ENCODE results near the gene TWF1. TPM values are rescaled to one million over a fixed set of nuclear protein-coding genes. Genes with fewer than 3 reads are reported as not detected.

The TWF1 gene
- total RNA-seq, 1 experiment from 2014 or later = 85.9 TPM

DNA sequence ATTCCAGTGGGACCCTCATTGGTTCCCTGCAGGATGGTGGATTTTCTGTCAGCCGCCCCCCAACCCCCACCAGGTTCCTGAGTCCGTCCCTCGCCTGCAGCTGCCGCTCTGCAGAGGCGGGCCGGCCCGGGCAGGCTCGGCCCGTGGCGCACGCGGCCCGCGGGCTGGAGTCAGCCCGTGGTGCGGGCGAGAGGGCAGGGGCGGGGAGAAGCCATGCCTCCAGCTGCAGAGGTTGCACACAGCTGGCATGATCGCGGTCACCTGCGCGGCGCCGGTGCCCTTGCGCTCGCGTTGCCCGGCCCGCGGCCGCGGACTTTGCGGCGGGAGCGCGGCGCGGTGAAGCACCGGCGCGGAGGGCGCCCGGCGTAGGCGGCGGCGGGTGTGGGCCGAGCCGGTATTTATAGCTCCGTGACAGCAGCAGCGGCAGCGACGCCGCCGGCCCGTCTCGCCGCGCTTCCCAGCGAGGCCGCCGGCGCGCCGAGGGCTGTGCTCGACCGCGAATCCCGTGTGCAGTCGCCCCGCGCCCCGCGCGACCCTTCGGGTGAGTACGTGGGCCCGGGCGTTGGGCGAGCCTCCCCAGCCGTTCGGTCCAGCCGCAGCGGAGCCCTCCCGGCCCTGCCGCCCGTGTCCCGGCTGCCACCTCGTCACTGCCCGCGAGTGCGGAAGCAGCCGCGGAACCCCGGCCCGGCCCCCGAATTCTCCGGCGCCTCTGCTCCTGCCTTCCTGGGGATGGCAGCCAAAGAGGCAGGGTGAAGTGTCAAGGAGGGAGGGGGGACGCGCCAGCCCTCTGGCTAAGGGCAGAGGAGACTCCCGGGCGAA lies 29.7 kb upstream of the TWF1 start, which contains the start of gene TMEM117:
Gene TMEM117 (plus strand): TSS at position 426 of the 819 bp plus-strand sequence.
- H4K20me1 ChIP-seq (ENCODE audit: insufficient read depth) = no peaks in the 10 kb centered on the region
- 0 out of 2 replicates have a peak, but pooled peaks cover 6% of the 10 kb centered on the region for H3K4me1 ChIP-seq (replicated peaks; ENCODE audit: insufficient read depth)
- peak within 1 kb of the TSS; percentile 80 for H3K4me3 ChIP-seq
- peak within 1 kb of the TSS; percentile 83 for H3K4me2 ChIP-seq
- ChIA-PET POLR2A (ENCODE audit: unreplicated experiment) (interaction anchor here (0.5 to 0.7 kb wide), 2 partner anchors 30 to 33 kb away, joined by 3 to 4 read pairs; no protein-coding TSS in a partner anchor), CTCF (interaction anchor here (0.6 to 0.7 kb wide), 3 partner anchors 49 to 1816 kb away, joined by 3 to 4 read pairs (median 4); no protein-coding TSS in a partner anchor)
- H3K27me3 ChIP-seq (ENCODE audit: insufficient read depth, low read depth) = no peaks in the 10 kb centered on the region
- no peaks in the 10 kb centered on the region for H3K9me3 ChIP-seq (ENCODE audit: insufficient read depth, low read depth)
- H3K79me2 ChIP-seq (ENCODE audit: low read depth) = no peaks in the 10 kb centered on the region
- H3K9me2 ChIP-seq (ENCODE audit: insufficient read depth) = no peaks in the 10 kb centered on the region
- intact Hi-C loops (cut with micrococcal nuclease; ENCODE audit: unreplicated experiment) = no loop called here
- H2AFZ ChIP-seq = peak within 1 kb of the TSS; percentile 91
- H3K27ac ChIP-seq = no peak within 1 kb of the TSS
- TF ChIP-seq EZH2 (IDR thresholded peaks at IDR 0.05; ENCODE audit: low read depth) = no peak
- TF ChIP-seq, protein P1, sequence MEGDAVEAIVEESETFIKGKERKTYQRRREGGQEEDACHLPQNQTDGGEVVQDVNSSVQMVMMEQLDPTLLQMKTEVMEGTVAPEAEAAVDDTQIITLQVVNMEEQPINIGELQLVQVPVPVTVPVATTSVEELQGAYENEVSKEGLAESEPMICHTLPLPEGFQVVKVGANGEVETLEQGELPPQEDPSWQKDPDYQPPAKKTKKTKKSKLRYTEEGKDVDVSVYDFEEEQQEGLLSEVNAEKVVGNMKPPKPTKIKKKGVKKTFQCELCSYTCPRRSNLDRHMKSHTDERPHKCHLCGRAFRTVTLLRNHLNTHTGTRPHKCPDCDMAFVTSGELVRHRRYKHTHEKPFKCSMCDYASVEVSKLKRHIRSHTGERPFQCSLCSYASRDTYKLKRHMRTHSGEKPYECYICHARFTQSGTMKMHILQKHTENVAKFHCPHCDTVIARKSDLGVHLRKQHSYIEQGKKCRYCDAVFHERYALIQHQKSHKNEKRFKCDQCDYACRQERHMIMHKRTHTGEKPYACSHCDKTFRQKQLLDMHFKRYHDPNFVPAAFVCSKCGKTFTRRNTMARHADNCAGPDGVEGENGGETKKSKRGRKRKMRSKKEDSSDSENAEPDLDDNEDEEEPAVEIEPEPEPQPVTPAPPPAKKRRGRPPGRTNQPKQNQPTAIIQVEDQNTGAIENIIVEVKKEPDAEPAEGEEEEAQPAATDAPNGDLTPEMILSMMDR (conservative IDR thresholded peaks at IDR 0.05) = no peak
- DNase-seq = peak in 1 of 2 experiments; percentile 51
- no peaks in the 10 kb centered on the region for H3K36me3 ChIP-seq (ENCODE audit: low read depth)
- no peaks in the 10 kb centered on the region; the same call in 1 of the 2 replicates for H3F3A ChIP-seq (ENCODE audit: insufficient read depth, low read depth)
- BruUV-seq (replicated peaks) = no TSS peak

- no TSS peak for BruUV-seq (replicated peaks)
- no peak overlapping the region for H3K27ac ChIP-seq
- peak overlapping the region; percentile 80 for H3K4me3 ChIP-seq
- H3K9me3 ChIP-seq (ENCODE audit: insufficient read depth, low read depth) = no peaks in the 10 kb centered on the region
- DNase-seq = no peak
- no peaks in the 10 kb centered on the region for H3K27me3 ChIP-seq (ENCODE audit: insufficient read depth, low read depth)
- no peaks in the 10 kb centered on the region for H3K79me2 ChIP-seq (ENCODE audit: low read depth)
- no peaks in the 10 kb centered on the region for H3K36me3 ChIP-seq (ENCODE audit: low read depth)
- CTCF ChIA-PET = interaction anchor here (0.7 kb wide), 1 partner anchor 333 kb away, joined by 4 read pairs; no protein-coding TSS in a partner anchor
- POLR2A ChIA-PET (ENCODE audit: unreplicated experiment) = interaction anchor here (0.5 to 0.7 kb wide), 2 partner anchors 30 to 34 kb away, joined by 3 to 4 read pairs; no protein-coding TSS in a partner anchor
- TF ChIP-seq, protein P1 (conservative IDR thresholded peaks at IDR 0.05) = no peak
- TF ChIP-seq EZH2 (IDR thresholded peaks at IDR 0.05; ENCODE audit: low read depth) = no peak
- H3K4me2 ChIP-seq = peak overlapping the region; percentile 83
- peak overlapping the region; percentile 91 for H2AFZ ChIP-seq
- no peaks in the 10 kb centered on the region for H3K9me2 ChIP-seq (ENCODE audit: insufficient read depth)
- H4K20me1 ChIP-seq (ENCODE audit: insufficient read depth) = no peaks in the 10 kb centered on the region
- H3K4me1 ChIP-seq (replicated peaks; ENCODE audit: insufficient read depth) = 0 out of 2 replicates have a peak, but pooled peaks cover 6% of the 10 kb centered on the region
- H3F3A ChIP-seq (ENCODE audit: insufficient read depth, low read depth) = no peaks in the 10 kb centered on the region; the same call in 1 of the 2 replicates
- intact Hi-C loops (cut with micrococcal nuclease; ENCODE audit: unreplicated experiment) = no loop called here
These were observed 29.1 kb upstream of the TWF1 start for GRCh38 chr12:43835264-43835655.

- Histone ChIP-seq H3F3A (ENCODE audit: insufficient read depth, low read depth) (no peaks in the 10 kb centered on the region; the same call in 1 of the 2 replicates), H3K4me3 (no peak overlapping the region), H3K4me2 (no peak overlapping the region), H3K27ac (no peak overlapping the region), H3K27me3 (ENCODE audit: insufficient read depth, low read depth) (no peaks in the 10 kb centered on the region), H3K79me2 (ENCODE audit: low read depth) (no peaks in the 10 kb centered on the region), H3K9me3 (ENCODE audit: insufficient read depth, low read depth) (no peaks in the 10 kb centered on the region), H3K4me1 (replicated peaks; ENCODE audit: insufficient read depth) (0 out of 2 replicates have a peak, but pooled peaks cover 6% of the 10 kb centered on the region), H2AFZ (no peak overlapping the region), H4K20me1 (ENCODE audit: insufficient read depth) (no peaks in the 10 kb centered on the region), H3K9me2 (ENCODE audit: insufficient read depth) (no peaks in the 10 kb centered on the region), H3K36me3 (ENCODE audit: low read depth) (no peaks in the 10 kb centered on the region)
- intact Hi-C loops (cut with micrococcal nuclease; ENCODE audit: unreplicated experiment) = no loop called here
- TF ChIP-seq, protein P1 (conservative IDR thresholded peaks at IDR 0.05) = no peak
- no peak for TF ChIP-seq EZH2 (IDR thresholded peaks at IDR 0.05; ENCODE audit: low read depth)
- ChIA-PET POLR2A (ENCODE audit: unreplicated experiment) (no interaction called here), CTCF (no interaction called here)
- BruUV-seq (replicated peaks) = no TSS peak
- no peak for DNase-seq
These were observed 26.5 kb upstream of the TWF1 start for GRCh38 chr12:43832463-43833168.
